Measurements from ENCODE around the gene MACROD2.

Gene MACROD2

DNA sequence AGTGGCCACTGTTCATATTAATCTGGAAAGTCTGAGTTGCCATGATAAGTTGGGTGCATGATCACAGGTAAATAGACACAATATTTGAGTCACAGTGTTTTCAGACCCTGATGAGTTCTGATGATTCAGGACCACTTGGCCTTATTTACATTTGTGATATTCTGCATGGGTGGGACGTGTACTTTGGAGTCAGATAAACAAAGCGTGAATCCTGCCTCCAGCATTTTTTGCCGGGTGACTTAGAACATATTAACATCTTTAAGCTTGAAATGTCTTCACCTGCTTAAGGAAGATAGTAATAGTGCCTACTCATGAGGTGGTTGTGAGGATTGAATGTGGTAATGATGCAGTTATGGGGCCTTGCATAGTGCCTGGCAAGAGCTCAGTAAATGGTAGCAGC is 1582.8 kb downstream of the MACROD2 start:
- DNase-seq, result no peak

DNA sequence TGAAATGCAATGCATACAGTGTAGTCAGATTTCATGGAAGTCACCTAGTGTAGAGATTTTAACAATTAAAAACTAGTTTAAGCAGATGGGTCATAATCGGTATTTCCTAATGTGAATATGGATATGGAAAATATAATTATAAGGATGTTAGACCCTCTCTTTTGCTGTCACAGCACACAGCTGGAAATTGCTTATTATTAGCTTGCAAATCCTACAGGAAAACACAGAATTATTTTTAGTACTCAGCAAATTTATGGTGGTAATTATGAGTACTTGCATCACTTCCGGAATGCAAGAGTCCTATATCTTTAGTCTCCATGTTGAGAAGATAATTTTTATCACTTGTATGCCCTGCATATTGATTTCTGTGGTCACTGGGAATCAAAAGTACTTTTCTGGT is 1584.4 kb downstream of the MACROD2 start:
- no peak for DNase-seq

DNA sequence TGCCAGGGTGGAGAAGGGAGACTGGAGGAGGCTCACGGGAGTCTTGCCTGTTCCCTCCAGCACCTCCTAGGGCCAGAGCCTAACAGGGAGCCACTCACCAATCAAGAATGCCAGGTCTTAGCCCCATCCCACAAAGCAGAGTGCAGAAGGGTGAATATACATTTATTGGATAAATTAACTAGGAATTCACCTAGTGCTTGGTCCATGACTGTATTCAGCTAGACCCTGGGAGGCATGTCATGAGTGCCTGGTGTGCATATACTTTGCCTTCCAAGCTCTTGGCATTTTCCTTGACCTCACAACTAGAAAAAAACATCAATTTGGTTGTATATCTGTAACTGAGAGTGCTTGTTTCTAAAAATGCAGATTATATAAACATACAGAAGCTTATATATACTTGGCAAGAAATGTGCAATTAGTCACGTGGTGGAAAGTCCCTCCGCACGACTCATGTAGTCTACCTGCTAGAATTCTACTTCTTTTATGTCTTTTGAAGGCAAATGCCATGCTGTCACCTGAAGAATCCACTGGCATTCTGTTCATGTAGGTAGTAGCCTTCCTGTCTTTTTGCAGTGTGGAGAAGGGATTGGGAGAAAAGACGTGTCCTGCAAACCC is 1586.9 kb downstream of the MACROD2 start:
- DNase-seq, result no peak

DNA sequence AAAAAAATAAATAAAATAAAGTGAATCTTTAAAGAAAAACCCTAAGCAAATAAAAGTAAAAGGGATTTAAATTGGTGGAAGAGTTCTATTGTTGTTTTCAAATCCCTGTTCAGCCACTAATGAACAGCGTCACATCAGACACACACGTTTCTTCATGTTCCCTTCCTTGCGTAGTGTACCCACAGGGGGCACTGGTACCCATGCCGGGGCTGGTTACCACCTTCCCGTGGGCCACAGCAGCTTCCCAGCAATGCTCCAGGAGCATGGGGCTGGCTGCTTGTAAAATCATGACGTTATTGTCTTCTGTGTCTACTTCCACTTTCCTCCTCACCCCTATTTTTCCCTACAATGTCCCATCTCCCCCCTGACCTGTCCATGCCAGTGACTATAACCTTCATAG is 1589.2 kb downstream of the MACROD2 start:
- DNase-seq, result no peak

DNA sequence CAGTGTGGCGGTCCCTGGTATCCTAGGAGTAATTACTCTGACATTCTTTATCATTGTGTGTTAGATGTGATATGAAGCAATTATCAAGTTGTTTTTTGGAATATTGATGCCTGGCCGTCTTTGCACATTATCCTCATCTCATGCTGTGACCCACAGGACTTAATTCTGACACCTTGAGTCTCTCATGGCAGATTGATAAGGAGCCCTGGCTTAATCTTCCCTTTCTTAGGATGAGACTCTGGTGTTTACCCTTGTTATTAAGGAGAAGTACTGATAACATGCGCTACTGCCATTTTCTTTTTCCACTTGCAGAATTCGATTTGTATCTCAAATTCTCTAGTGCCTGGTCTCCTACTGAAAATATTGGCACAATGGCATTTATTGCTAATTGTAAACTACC is 1597.8 kb downstream of the MACROD2 start:
- no peak for DNase-seq

DNA sequence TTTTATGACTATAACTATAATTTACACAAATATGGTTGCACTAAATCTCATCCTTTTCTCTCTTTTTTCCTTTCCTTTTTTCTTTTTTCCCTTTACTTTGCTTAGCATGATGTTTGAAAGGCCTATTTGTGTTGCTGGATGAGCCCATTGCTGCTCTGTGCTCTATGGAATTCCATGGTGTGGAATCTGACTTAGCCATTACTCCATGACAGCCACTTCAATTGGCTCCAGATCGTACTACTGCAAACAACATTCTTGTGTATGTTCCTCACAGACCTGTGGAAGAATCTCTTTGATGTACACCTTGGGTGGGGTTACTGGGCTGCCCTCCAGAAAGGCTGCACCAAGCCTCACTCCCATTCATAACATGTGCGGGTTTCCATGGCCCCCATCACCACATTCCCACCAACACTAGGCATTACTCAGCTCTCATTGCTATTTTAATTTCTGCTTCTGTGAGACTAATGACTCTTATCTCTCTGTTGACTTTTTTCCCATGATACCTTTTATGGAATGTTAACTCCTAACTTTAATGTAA is 1598.9 kb downstream of the MACROD2 start:
- DNase-seq, result no peak

DNA sequence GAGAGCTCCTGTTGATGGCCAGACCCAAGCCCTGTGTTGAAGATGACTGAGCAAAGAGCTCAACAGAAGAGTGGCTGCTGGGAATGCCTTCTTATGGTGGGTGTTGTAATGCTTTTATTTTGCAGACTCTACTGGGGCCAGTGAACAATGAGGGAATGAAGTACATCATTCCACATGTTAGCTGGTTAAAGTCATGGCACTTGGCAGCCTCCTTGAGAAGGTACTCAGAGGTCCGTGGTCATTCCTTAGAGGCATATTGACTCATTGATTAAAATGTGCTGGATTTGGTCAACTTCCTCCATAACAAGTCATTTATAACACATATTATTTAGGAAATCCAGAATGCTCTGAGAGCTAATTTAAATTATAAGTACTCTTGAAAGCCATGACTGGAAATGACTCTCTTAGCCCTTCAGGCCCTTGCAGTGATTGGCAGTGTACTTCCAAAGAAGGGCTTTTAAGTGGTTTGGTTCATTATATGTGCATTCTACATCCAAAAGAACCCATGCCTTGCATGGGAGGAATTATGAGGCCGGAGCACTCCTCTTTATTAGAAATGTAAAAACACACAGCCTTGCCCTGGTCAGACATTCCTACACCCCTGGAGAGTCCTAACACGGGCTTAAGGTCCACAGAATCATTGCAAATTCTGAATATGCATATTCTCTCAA is 1601.0 kb downstream of the MACROD2 start:
- no peak for DNase-seq

DNA sequence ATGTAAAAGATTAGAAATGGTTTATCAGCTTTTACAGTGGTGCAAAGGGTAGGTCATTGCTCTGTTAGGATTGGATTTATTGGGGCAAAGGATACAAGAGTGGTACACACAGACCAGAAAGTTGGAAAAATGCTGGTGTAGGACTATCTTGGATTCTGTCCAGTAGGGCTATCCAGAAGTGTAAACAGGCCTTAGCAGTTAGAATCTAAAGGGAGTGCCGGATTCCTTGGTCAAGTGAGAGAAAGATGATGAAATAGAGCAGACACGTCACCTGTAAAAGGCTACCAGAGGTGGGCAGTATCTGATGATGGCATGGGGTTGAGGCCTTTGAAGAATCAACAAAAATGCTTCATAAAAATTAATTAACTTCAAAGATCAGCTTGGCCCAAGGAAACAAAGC is 1602.0 kb downstream of the MACROD2 start:
- no peak for DNase-seq

DNA sequence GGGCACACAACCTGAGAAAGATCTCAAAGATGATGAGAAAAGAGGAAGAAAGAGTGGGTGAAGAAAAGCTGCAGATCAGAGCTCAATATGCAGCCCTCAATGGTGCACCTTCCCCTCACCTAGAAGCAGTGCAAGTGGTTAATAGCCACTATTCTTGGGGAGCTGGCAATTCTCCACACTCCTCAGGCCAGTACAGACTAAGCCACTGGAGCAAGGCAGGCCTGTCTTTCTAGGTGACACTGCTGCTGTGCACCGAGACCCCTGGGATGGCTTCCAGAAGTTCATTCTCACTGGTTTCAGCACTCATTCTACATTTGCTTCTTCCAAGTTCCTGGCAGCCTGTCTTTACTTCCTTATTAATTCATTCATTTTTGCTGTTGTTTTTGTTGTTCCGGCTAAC is 1604.6 kb downstream of the MACROD2 start:
- DNase-seq, result no peak

DNA sequence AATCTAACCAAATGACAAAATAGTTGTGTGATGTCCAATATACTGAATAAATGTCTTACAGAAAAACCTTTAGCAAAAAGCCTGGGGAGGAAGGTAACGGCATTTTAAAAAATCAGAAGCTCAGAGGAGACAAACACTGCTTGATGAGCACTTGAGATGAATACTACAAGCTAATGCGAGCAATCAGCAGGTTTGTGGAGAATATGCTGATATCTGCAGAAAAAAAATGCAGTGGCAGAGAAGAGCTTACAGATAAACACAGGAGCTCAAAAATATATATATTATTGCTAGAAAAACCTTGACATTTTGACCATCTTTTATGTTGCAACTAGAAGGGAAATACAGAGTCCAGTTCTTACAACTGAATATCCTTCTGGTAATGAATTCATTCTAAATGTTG is 1605.2 kb downstream of the MACROD2 start:
- DNase-seq, result no peak

DNA sequence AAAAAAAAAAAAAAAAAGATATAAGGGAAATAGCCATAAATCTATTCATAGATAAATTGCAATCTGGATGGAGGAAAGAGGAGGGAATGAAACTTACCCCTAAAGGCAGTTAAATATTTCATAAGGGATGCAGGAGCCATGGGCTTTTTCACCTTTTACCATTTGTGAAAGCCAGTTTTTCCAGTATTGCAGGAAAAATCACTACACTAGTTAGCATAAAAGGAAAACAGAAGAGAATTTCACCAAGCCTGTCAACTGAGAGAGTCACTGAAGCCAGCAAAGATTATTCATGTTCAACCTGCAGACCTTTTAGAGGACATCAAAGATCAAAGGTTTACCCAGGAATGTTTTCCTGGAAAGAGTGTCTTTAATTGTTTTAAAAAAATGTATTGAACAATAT is 1608.2 kb downstream of the MACROD2 start:
- DNase-seq, result no peak

DNA sequence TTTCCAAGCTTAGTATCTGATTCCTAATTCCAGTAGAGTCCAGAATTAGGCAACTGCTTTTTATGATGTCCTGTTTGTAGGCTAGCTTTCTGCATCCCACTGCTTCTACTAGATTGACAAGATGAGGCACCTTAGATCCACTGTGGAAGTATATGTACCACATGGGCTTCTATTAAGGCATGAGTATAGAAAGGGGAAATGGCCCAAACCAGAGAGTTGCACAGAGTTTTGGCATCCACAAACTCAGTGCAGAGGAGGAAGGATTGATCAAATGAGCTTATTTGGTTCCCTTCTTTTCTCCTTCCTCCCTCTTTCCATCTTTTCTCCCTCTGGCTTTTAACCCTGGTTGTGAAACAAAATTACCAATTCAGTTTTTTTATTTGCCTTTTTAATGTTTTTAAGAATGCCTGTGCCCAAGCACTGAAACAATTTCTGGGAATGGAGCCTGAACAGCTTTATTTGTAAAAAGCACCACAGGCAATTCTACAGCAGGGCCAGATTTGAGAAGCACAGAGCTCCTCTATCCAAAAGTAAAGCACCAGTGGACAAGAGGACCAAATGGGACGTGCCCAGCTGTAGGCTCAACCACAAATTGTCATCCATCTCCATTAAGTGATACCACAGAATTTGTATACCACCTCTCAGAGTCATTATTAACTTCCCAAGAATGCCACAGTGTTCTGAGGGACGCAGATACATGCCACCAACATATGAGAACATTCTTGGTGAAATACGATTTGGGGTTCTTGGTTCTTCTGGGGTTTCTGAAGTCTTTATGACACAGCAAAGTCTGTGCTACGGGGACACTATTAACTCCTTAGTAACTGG is 1608.9 kb downstream of the MACROD2 start:
- DNase-seq, result no peak

DNA sequence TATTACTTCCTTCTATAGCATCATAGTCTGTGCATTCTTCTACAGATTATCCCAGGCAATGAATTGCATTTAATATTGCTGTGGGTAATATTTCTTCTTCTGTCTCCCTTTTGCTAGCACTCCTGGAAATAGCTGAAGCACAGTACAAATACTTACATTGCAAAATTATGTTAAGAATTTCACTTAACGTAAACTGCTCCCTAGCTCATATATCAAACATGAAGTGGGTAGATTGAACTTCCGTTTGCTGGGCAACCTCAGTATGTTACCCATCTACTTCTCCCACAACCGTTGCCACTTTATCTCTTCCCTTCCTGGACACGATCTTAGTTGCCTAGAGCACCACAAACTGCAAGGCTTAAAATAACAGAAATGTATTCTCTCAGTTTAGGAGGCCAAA is 1614.6 kb downstream of the MACROD2 start:
- DNase-seq, result no peak

DNA sequence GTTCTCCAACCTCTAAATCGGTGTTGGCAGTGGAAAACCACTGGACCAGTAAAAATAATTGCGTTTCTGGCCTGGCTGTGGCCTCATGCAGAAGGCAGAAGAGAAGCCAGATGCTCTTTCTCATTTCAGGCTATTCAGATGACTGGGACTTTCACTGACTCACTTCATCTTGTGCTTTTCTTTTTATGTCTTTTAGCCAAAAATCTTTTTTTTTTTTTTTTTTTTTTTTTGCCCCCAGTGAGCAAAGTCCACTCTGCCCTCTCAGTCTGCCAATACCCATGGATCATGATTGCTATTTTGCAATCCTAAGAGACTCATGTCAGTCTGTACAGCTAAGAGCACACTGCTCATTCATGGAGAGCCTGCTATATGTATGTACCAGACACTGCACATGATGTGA is 1615.5 kb downstream of the MACROD2 start:
- DNase-seq, result no peak

DNA sequence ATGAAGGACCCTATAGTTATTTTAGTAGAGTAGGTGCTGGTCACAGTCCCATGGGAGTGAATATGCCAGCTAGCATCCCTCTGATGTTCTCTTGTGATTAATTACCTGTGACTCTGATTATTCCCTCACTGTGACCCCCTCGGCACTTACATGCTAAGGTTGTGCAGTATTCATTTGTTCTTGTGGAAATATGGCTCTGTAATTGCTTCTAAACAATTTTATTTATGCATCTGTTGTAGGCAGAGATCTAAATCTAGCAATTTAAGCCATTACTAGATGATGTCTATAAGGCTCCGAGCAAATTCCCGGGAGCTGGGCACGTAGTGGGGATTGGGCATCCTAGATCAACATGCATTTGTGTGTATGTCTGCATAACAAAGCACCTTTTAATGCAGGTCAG is 1616.2 kb downstream of the MACROD2 start:
- DNase-seq, result no peak

DNA sequence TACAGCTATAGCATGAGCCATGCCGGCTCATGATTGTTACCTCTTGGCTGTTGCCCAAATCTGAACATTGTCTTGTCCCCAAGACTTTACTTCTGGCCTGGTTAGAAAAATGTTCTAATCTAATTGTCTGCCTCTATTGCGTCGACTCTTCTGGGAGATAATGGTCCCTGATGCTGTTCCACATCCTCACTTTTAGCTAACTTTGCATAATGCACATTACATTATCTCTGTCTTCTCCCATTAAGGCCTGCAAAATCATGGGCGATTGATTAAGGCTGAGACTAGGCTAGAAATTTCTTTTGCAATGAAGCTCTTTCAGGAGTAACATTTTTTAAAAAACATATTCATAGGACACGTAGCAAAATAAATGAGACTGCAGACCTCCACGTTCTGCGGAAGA is 1616.9 kb downstream of the MACROD2 start:
- DNase-seq, result no peak

DNA sequence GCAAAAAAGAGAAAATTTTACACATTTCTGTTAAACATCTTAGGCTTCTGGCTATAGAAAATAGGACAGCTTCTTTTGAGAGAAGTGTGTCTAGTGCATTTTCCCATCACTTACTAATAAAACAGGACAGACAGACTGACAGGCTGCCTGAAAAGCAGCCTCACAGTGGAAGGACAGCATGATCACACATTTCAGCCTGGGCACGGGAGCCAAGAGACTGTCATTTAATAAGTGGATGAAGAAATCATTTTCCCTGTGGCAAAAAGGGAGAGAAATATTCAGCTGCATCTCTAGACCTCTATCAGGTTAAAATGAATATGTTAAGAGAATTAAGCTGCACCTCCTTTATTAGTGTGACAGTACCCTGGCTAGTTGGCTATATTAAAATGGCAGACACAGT is 1617.5 kb downstream of the MACROD2 start:
- DNase-seq, result no peak

DNA sequence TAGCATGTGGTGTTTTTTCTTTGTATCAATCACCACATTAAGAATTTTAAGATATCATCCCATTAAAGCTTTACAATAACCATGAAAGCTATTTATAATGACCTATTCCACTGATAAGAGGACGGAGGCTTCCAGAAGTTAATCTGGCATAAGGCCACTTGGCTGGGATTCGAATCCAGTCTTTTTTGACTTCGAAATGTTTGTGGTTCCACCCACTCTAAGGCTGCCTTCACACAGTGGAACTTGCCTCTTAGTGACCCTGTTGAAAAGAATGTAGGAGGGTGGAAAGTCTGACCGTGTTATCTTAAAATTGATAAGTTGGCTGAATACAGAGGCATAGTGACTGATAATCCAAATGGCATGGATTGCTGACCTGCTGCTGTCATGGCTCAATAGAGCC is 1618.2 kb downstream of the MACROD2 start:
- no peak for DNase-seq

DNA sequence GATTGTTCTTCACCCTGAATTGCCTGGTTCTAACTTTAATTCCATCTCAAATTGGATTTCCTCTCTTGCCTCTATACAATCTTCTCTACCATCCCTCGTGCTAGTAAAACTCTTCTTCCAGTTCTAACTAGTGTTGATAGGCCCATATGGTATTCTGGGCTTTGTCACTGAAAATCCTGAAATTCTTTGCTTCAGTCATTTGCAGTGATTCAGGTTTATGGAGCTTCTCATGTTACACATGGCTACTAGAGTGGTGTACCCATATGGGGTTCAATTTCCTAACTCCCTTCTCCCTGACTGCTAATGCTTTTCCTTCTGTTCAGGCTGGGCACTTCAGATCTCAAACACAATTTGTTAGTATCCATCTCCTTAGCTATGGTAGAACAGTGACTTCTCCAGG is 1621.3 kb downstream of the MACROD2 start:
- DNase-seq, result no peak

DNA sequence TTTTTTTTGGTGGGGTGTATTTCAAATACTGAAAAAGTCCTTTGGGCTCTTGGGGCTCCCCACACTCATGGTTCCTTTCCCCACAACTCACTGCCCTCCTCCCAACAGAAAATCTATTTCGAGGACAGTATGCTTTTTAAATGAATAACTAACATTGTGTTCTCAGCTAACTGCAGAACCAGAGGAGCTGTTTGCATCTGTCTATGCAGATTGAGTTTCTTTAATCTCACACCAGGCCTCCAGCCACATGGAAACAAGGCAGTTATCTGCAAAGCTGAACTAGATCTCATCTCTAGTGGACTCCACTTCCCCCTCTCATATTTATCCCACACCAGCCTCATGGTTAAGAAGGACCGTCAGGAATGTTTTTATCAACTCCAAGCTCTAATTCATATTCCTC is 1622.8 kb downstream of the MACROD2 start:
- no peak for DNase-seq

DNA sequence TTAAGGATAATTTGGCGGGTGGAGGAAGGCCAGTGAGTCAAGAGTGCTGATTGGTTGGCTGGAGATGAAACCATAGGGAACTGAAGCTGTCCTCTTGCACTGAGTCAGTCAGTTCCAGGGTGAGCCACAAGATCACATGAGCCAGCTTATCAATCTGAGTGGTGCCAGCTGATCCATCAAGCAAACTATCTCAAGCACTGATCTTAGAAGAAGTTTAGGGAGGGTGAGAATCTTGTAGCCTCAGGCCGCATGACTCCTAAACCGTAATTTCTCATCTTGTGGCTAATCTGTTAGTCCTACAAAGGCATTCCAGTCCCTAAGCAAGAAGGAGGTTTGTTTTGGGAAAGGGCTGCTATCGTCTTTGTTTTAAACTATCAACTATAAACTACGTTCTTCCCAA is 1623.6 kb downstream of the MACROD2 start:
- no peak for DNase-seq

DNA sequence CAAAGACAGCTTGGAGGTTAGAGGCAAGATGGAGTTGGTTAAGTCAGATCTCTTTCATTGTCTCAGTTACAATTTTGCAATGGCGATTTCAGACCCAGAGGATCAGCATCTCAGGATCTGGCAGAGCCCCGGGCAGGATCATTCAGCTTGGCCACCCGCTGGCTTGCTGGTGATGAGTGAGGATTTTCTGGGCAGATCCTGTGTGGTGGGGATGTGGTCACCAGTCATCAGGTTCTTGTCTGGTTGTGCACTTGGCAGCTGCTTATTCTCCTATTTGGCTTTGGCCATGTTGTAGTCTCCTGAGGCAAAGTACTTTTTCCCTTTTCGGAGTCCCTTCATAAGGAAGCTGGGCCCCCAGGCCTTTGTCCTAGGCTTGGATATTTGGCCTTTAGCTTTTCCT is 1624.0 kb downstream of the MACROD2 start:
- no peak for DNase-seq

DNA sequence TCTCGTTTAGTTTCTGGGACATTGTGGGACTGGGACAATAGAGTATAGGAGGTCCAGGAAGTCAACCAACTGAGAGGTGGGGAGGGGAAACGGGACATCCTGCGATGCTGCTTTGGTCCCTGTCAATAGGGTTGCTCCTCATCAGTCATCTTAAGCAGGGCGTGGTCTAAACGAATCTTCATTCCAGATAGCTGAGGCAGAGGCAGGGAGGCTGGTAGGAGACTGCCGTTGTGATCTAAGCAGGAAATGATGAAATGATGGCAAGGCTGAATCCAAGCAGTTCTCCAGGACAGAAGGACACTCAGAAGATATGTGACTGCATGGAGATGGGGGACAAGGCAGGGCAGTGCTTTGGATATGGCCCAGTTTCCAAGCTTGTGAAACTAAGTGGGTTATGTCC is 1624.5 kb downstream of the MACROD2 start:
- DNase-seq, result no peak

DNA sequence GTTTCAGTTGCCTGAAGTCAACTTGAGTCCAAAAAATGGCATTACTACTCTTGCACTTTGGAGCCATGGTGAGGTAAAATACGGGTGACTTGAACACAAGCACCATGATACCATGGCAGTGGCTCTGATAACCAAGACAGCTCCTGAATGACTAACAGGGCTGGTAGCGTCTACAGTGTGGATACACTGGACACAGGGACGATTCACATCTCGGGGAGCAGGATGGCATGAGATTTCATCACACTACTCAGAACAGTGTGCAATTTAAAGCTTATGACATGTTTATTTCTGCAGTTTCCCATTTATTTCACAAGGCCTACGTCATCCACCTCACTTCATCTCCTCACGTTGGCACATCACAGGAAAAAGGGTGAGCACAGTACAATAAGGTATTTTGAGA is 1627.1 kb downstream of the MACROD2 start:
- no peak for DNase-seq

Measured in NCI-H2107 (cell line).